Measurements from ENCODE around the gene OSM.

Gene OSM

GRCh38 chr22:30250661-30251267, 15.9 kb downstream of the OSM start:
- Histone ChIP-seq H3K9me3 (ENCODE audit: control insufficient read depth, insufficient read depth, low read depth, low read length) (no peaks in the 10 kb centered on the region), H3K4me1 (ENCODE audit: control insufficient read depth, insufficient read depth, low read length) (peaks cover under 1% of the 10 kb centered on the region), H3K36me3 (ENCODE audit: control insufficient read depth in 2 of 2, insufficient read depth in 1 of 2, low read length in 2 of 2) (no peaks in the 10 kb centered on the region), H3K27ac (ENCODE audit: extremely low read depth, low read depth, low read length) (no peak overlapping the region), H3K4me3 (ENCODE audit: low read depth, low read length) (no peak overlapping the region)
- ChIA-PET CTCF (interaction anchor here (0.6 to 3.1 kb wide), 7 partner anchors 11 to 615 kb away, joined by 3 to 16 read pairs (median 4); no protein-coding TSS in a partner anchor), POLR2A (interaction anchor here (0.6 kb wide), 1 partner anchor 44 kb away, joined by 4 read pairs; no protein-coding TSS in a partner anchor)
- TF ChIP-seq, protein P1, sequence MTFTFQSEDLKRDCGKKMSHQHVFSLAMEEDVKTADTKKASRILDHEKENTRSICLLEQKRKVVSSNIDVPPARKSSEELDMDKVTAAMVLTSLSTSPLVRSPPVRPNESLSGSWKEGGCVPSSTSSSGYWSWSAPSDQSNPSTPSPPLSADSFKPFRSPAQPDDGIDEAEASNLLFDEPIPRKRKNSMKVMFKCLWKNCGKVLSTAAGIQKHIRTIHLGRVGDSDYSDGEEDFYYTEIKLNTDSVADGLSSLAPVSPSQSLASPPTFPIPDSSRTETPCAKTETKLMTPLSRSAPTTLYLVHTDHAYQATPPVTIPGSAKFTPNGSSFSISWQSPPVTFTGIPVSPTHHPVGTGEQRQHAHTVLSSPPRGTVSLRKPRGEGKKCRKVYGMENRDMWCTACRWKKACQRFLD (tag by site-specific recombination; IDR thresholded peaks at IDR 0.05) = no peak
- TF ChIP-seq PATZ1 (tag by site-specific recombination; IDR thresholded peaks at IDR 0.05) (0 out of 2 replicates have a peak, but pooled peaks have one; percentile 19), EGR2 (tag by site-specific recombination; IDR thresholded peaks at IDR 0.05; ENCODE audit: low read depth) (peak; percentile 50; the same call in 1 of the 2 replicates), ZFHX2 (tag by site-specific recombination; conservative IDR thresholded peaks at IDR 0.05) (0 out of 2 replicates have a peak, but pooled peaks have one; percentile 7), GLIS2 (tag by site-specific recombination; IDR thresholded peaks at IDR 0.05) (peak; percentile 43), ZNF335 (tag by site-specific recombination; conservative IDR thresholded peaks at IDR 0.05) (peak; percentile 38; the same call in 1 of the 2 replicates)

- CTCF ChIA-PET = interaction anchor here (0.7 to 3.1 kb wide), 4 partner anchors 12 to 235 kb away, joined by 3 to 16 read pairs (median 3); no protein-coding TSS in a partner anchor
- POLR2A ChIA-PET = interaction anchor here (0.6 kb wide), 1 partner anchor 43 kb away, joined by 4 read pairs; no protein-coding TSS in a partner anchor
- no peaks in the 10 kb centered on the region for H3K36me3 ChIP-seq (ENCODE audit: control insufficient read depth in 2 of 2, insufficient read depth in 1 of 2, low read length in 2 of 2)
- H3K4me1 ChIP-seq (ENCODE audit: control insufficient read depth, insufficient read depth, low read length) = peaks cover 3% of the 10 kb centered on the region
- H3K9me3 ChIP-seq (ENCODE audit: control insufficient read depth, insufficient read depth, low read depth, low read length) = no peaks in the 10 kb centered on the region
- H3K27ac ChIP-seq (ENCODE audit: extremely low read depth, low read depth, low read length) = no peak overlapping the region
- H3K4me3 ChIP-seq (ENCODE audit: low read depth, low read length) = no peak overlapping the region
- TF ChIP-seq ZBTB48 (tag by site-specific recombination; IDR thresholded peaks at IDR 0.05) (no peak), KLF9 (tag by site-specific recombination; IDR thresholded peaks at IDR 0.05; ENCODE audit: low read depth) (no peak), SP2 (tag by site-specific recombination; IDR thresholded peaks at IDR 0.05) (no peak), ZFP41 (tag by site-specific recombination; IDR thresholded peaks at IDR 0.05; ENCODE audit: borderline replicate concordance) (no peak), OVOL3 (tag by site-specific recombination; IDR thresholded peaks at IDR 0.05) (no peak), ZNF292 (tag by site-specific recombination; IDR thresholded peaks at IDR 0.05; ENCODE audit: borderline replicate concordance, low read depth) (no peak), ZNF529 (tag by site-specific recombination; IDR thresholded peaks at IDR 0.05; ENCODE audit: insufficient replicate concordance) (no peak), ZNF362 (tag by site-specific recombination; IDR thresholded peaks at IDR 0.05) (no peak), ZNF433 (tag by site-specific recombination; IDR thresholded peaks at IDR 0.05; ENCODE audit: low read depth) (no peak), PRDM1 (tag by site-specific recombination; IDR thresholded peaks at IDR 0.05) (no peak)
- TF ChIP-seq, protein P2, sequence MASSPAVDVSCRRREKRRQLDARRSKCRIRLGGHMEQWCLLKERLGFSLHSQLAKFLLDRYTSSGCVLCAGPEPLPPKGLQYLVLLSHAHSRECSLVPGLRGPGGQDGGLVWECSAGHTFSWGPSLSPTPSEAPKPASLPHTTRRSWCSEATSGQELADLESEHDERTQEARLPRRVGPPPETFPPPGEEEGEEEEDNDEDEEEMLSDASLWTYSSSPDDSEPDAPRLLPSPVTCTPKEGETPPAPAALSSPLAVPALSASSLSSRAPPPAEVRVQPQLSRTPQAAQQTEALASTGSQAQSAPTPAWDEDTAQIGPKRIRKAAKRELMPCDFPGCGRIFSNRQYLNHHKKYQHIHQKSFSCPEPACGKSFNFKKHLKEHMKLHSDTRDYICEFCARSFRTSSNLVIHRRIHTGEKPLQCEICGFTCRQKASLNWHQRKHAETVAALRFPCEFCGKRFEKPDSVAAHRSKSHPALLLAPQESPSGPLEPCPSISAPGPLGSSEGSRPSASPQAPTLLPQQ (tag by site-specific recombination; IDR thresholded peaks at IDR 0.05) = no peak
Observed at GRCh38 chr22:30250039-30250565, 16.5 kb downstream of the OSM start.
